ENCODE results near the gene SLC2A4RG. TPM values are rescaled to one million over a fixed set of nuclear protein-coding genes. Genes with fewer than 3 reads are reported as not detected.
A peak's percentile ranks its signal among the peaks of the same experiment; 100 is the strongest.

SLC2A4RG gene
- total and polyA plus RNA-seq, 10 donors, result 27.5 to 107 (median 64.3) TPM

DNA sequence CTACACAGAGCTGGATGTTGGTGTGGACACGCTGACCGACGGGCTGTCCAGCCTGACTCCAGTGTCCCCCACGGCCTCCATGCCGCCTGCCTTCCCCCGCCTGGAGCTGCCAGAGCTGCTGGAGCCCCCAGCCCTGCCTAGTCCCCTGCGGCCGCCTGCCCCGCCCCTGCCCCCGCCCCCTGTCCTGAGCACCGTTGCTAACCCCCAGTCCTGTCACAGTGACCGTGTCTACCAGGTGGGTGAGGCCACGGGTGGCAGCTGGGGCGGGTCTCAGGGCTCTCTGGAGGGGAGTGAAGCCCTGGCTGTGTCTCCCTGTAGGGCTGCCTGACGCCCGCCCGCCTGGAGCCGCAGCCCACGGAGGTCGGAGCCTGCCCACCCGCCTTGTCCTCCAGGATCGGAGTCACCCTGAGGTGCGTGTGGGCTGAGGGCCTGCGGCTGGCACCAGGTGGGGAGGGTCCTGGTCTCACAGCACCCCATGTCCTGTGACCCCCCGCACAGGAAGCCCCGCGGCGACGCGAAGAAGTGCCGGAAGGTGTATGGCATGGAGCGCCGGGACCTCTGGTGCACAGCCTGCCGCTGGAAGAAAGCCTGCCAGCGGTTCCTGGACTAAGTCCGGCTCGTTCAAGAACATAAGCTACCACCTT, 2.9 kb downstream of the SLC2A4RG start:
- Histone ChIP-seq H3K36me3 (peaks cover 0 to 56% (median 31%) of the 10 kb centered on the region in 6 donors), H3K4me1 (peaks cover 30 to 72% (median 49%) of the 10 kb centered on the region in 6 donors), H3K27me3 (replicated peaks in 1 of 7) (peaks cover 0 to 12% (median 0%) of the 10 kb centered on the region in 7 donors), H3K9me3 (no peaks in the 10 kb centered on the region), H3K27ac (peak overlapping the region in 7 of 8 donors; percentile 85 to 90 (median 87)), H3K4me3 (peak overlapping the region in 1 of 8 donors; percentile 90)
- peak; percentile 79 for DNase-seq
- TF ChIP-seq POLR2A (IDR thresholded peaks at IDR 0.05) (no peak), POLR2AphosphoS5 (IDR thresholded peaks at IDR 0.05) (peak in 2 of 3 donors; percentile 28 to 68), CTCF (IDR thresholded peaks at IDR 0.05 in 8 of 11, conservative IDR thresholded peaks at IDR 0.05 in 3 of 11) (no peak)
- 77 to 91% (median 79%) methylated on average over 13 to 37 of the region's 37 CpGs for WGBS, 5 donors
- intact Hi-C loops (cut with DNase I; ENCODE audit: low total_unique reads), result no loop called here

DNA sequence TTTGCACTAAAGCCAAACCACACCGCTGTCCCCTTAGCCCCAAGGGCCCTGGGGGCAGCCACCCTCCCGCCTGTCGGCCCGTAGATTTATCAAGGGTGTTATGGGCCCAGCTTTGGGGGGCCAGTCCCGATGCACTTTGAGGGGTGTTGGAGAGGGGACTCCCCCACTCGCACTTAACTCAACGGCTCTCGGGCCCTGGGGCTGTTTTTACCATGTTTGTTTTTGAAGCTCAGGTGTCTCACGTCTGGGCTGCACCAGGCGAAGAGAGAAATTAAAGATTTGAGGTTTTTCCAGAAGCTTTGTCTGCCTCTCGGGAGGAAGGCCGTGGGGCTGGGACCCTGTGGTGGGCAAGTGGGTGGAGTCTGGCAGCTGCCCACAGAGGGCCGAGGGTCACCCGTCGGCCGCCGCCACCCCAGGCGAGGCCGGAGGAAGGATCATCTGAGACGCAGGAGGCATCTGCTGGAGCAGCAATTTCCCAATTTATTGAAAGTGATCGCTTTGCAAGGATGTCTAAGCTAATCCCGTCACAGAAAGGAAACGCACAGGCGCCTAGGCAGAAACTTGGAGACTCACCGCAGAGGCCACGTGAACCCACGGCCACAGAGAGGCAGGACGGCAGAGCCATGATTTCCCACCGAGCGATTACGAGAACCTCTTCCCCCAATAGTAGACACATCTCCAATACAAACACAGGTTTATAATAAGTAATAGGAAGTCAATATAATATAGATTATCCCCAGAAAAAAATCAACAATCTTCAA, 3.8 kb downstream of the SLC2A4RG start:
- no peaks in the 10 kb centered on the region for H3K9me3 ChIP-seq
- peaks cover 24 to 72% (median 45%) of the 10 kb centered on the region in 6 donors for H3K4me1 ChIP-seq
- DNase-seq, result no peak
- no peak for TF ChIP-seq POLR2A (IDR thresholded peaks at IDR 0.05)
- no peak for TF ChIP-seq CTCF (IDR thresholded peaks at IDR 0.05 in 8 of 11, conservative IDR thresholded peaks at IDR 0.05 in 3 of 11)
- TF ChIP-seq POLR2AphosphoS5 (IDR thresholded peaks at IDR 0.05), result peak in 2 of 3 donors; percentile 37 to 46
- peaks cover 0 to 64% (median 31%) of the 10 kb centered on the region in 6 donors for H3K36me3 ChIP-seq
- peaks cover 0 to 3% (median 0%) of the 10 kb centered on the region in 7 donors for H3K27me3 ChIP-seq (replicated peaks in 1 of 7)
- WGBS, 5 donors, result 77 to 91% (median 82%) methylated on average over 31 of the region's 31 CpGs
- H3K4me3 ChIP-seq, result peak overlapping the region in 1 of 8 donors; percentile 90
- intact Hi-C loops (cut with DNase I; ENCODE audit: low total_unique reads), result no loop called here
- peak overlapping the region in 6 of 8 donors; percentile 6 to 90 (median 87) for H3K27ac ChIP-seq

- Histone ChIP-seq H3K4me3 (no peak overlapping the region), H3K4me1 (peaks cover 16 to 67% (median 41%) of the 10 kb centered on the region in 6 donors), H3K27me3 (replicated peaks in 1 of 7) (no peaks in the 10 kb centered on the region), H3K36me3 (peaks cover 0 to 67% (median 31%) of the 10 kb centered on the region in 6 donors), H3K9me3 (no peaks in the 10 kb centered on the region), H3K27ac (peak overlapping the region in 2 of 8 donors; percentile 10 to 90)
- intact Hi-C loops (cut with DNase I; ENCODE audit: low total_unique reads), result no loop called here
- no peak for TF ChIP-seq POLR2A (IDR thresholded peaks at IDR 0.05)
- no peak for TF ChIP-seq CTCF (IDR thresholded peaks at IDR 0.05 in 8 of 11, conservative IDR thresholded peaks at IDR 0.05 in 3 of 11)
- no peak for TF ChIP-seq POLR2AphosphoS5 (IDR thresholded peaks at IDR 0.05)
- no peak for DNase-seq
- 69 to 83% (median 76%) methylated on average over 4 of the region's 4 CpGs for WGBS, 5 donors
These were observed 4.6 kb downstream of the SLC2A4RG start for GRCh38 chr20:63744158-63744557.

Data from spleen (tissue), 11 donors.